HepG2 (cell line): ENCODE data around the gene PPFIA4. TPM values are rescaled to one million over a fixed set of nuclear protein-coding genes. Genes with fewer than 3 reads are reported as not detected.

Source experiments
- ATAC-seq: fragments of 200-7000 bp; cut with Tn5 transposase; 3 replicates; pipeline ENCODE4 v1.9.1; 2020; ENCODE audit warnings: mild to moderate bottlenecking, moderate library complexity
- BruUV-seq: library from RNA; stranded (reverse); fragments of 400-500 nt; replicated peaks from 2 replicates; lab custom pipeline; 2021; lab: Mats Ljungman, UMichigan
- CTCF ChIA-PET: fragments of 300-600 bp; formaldehyde crosslinking; extraction: SDS; loops from one replicate; lab custom pipeline; 2021; ENCODE audit warnings: low total read pairs, inconsistent platforms, low intra/inter-chr PET ratio; lab: Yijun Ruan, JAX
- POLR2A ChIA-PET: fragments of 350-600 bp; sonication (Branson Sonifier 250); formaldehyde crosslinking; loops from one replicate; lab custom pipeline; 2020; ENCODE audit warnings: antibody characterized with exemption, inconsistent platforms; lab: Yijun Ruan, JAX
- DNase-seq: peaks from one replicate; pipeline ENCODE4 v3.0.0-alpha.2; 2015; ENCODE audit warnings: low spot score
- FAIRE-seq: peaks from 3 replicates; lab custom pipeline; 2011; peaks lifted over from hg19 to GRCh38; lab: Jason Lieb, UNC
- H2AFZ ChIP-seq: one replicate; pipeline ENCODE4 v1.6.1; 2011; ENCODE audit warnings: low read length, inconsistent platforms
- H3K27ac ChIP-seq: fragments of 300-600 bp; 3 replicates; pipeline ENCODE4 v1.8.0; 2011; ENCODE audit warnings: mixed run types, mild to moderate bottlenecking, mixed read lengths, low read length, inconsistent platforms; ENCODE audit not compliant: insufficient read depth; ENCODE audit errors: extremely low read length
- H3K27me3 ChIP-seq, 2 experiments: fragments of 200-600 bp in 1 of 2; 2 replicates in 1 of 2; 3 replicates in 1 of 2; pipeline versions ENCODE4 v1.6.0 to v1.8.0; 2011; ENCODE audit warnings: low read length in 2 of 2, mild to moderate bottlenecking in 2 of 2, moderate library complexity in 2 of 2, inconsistent platforms in 1 of 2; ENCODE audit not compliant: insufficient read depth in 2 of 2, control insufficient read depth in 1 of 2
- H3K36me3 ChIP-seq, 2 experiments: fragments of 200-600 bp in 1 of 2; replicated peaks in 1 of 2; 2 replicates in 1 of 2; 3 replicates in 1 of 2; pipeline versions ENCODE4 v1.5.1 to v1.8.0; 2011; ENCODE audit warnings: low read length in 2 of 2, inconsistent platforms in 1 of 2; ENCODE audit not compliant: insufficient read depth in 2 of 2, control insufficient read depth in 1 of 2
- H3K4me1 ChIP-seq: 2 replicates; pipeline ENCODE4 v1.5.1; 2012; ENCODE audit warnings: low read length, inconsistent platforms; ENCODE audit not compliant: insufficient read depth
- H3K4me2 ChIP-seq: 2 replicates; pipeline ENCODE4 v1.6.0; 2011; ENCODE audit warnings: low read depth, low read length, inconsistent platforms
- H3K4me3 ChIP-seq, 3 experiments: fragments of 200-600 bp in 1 of 3; sonication (generic), shearing (Covaris generic) in 1 of 3; replicated peaks in 1 of 3; 2 replicates each; pipeline ENCODE4 v1.5.1; 2011 to 2016; ENCODE audit warnings: low read length in 3 of 3, inconsistent platforms in 2 of 3, low read depth in 2 of 3, mild to moderate bottlenecking in 2 of 3, control low read depth in 1 of 3, mixed read lengths in 1 of 3; ENCODE audit not compliant: insufficient read depth in 1 of 3
- H3K79me2 ChIP-seq: one replicate; pipeline ENCODE4 v1.6.1; 2011; ENCODE audit warnings: low read length, inconsistent platforms; ENCODE audit not compliant: insufficient read depth
- H3K9ac ChIP-seq: 2 replicates; pipeline ENCODE4 v1.6.0; 2011; ENCODE audit warnings: mild to moderate bottlenecking, low read depth, low read length, inconsistent platforms; ENCODE audit not compliant: insufficient read depth
- H3K9me3 ChIP-seq: 2 replicates; pipeline ENCODE4 v1.5.1; 2012; ENCODE audit warnings: mild to moderate bottlenecking, low read length
- H4K20me1 ChIP-seq: 2 replicates; pipeline ENCODE4 v1.6.0; 2011; ENCODE audit warnings: inconsistent platforms, mild to moderate bottlenecking, low read length, moderate library complexity; ENCODE audit not compliant: insufficient read depth
- HHEX ChIP-seq: IDR thresholded peaks from 2 replicates; pipeline ENCODE4 v1.6.1; 2016; ENCODE audit warnings: control low read depth
- HOXA3 ChIP-seq: sonication (generic); formaldehyde crosslinking; IDR thresholded peaks from 2 replicates; pipeline ENCODE4 v1.5.0; 2020; ENCODE audit warnings: missing genetic modification reagents
- MAFF ChIP-seq: IDR thresholded peaks from 2 replicates; pipeline ENCODE4 v1.6.1; 2011; ENCODE audit warnings: low read depth, low read length, improper control_type of control experiment
- NFE2L2 ChIP-seq: fragments of 150-350 bp; IDR thresholded peaks from 2 replicates; pipeline ENCODE4 v1.6.1; 2014; ENCODE audit warnings: low read length
- SRY ChIP-seq: sonication (generic); formaldehyde crosslinking; IDR thresholded peaks from 2 replicates; pipeline ENCODE4 v1.8.0; 2022; ENCODE audit warnings: mild to moderate bottlenecking, missing genetic modification reagents
- TBX3 ChIP-seq: fragments of 450-650 bp; IDR thresholded peaks from 2 replicates; pipeline ENCODE4 v1.6.1; 2017; ENCODE audit warnings: antibody characterized with exemption, mild to moderate bottlenecking, inconsistent platforms, borderline replicate concordance
- ZNF367 ChIP-seq: sonication (generic); formaldehyde crosslinking; IDR thresholded peaks from 2 replicates; pipeline ENCODE4 v1.4.0; 2020; ENCODE audit warnings: missing genetic modification reagents, borderline replicate concordance
- ZNF709 ChIP-seq: sonication (generic); formaldehyde crosslinking; IDR thresholded peaks from 2 replicates; pipeline ENCODE4 v1.5.0; 2020; ENCODE audit warnings: mild to moderate bottlenecking, missing genetic modification reagents
- ZNF724P ChIP-seq: sonication (generic); formaldehyde crosslinking; IDR thresholded peaks from 2 replicates; pipeline ENCODE4 v1.8.0; 2022; ENCODE audit warnings: missing genetic modification reagents, borderline replicate concordance
- ZSCAN20 ChIP-seq: sonication (generic); formaldehyde crosslinking; IDR thresholded peaks from 2 replicates; pipeline ENCODE4 v1.4.0; 2020; ENCODE audit warnings: missing genetic modification reagents, mild to moderate bottlenecking, borderline replicate concordance
- WGBS: methylation state at CpG from one replicate; pipeline ENCODE4 v1.1.6; 2017; ENCODE audit warnings: low lambda C conversion rate; 5-methylcytosine and 5-hydroxymethylcytosine counted together
- in situ Hi-C: cut with HindIII; loops from 2 replicates; pipeline ENCODE4 v1.10.0; 2017; ENCODE audit warnings: low pct_unique_long_range_greater_than_20kb; ENCODE audit not compliant: extremely low pct_ligation_motif_present
- intact Hi-C: fragments of 100-400 bp; cut with micrococcal nuclease; formaldehyde crosslinking; loops from one replicate; pipeline ENCODE4 v1.10.0; 2022; ENCODE audit not compliant: unreplicated experiment
- polyA plus RNA-seq, 8 experiments: library from polyadenylated mRNA; depleted of rRNA in 3 of 8; stranded (reverse) in 7 of 8; unstranded in 1 of 8; fragments of >200 nt; fragmentation: Illumina TruSeq in 4 of 8; extraction: Trizol in 4 of 8; gene quantifications; 2 replicates each; pipeline versions ENCODE4 v1.2.1 to v1.2.3, GENCODE V29; 2011 to 2016; ENCODE audit warnings: low read depth in 4 of 8, missing spikeins in 1 of 8, mixed read lengths in 1 of 8; ENCODE audit not compliant: insufficient read depth in 1 of 8
- total RNA-seq, 5 experiments: library from RNA; depleted of rRNA; stranded (reverse); fragments of >200 nt; fragmentation: Illumina TruSeq; extraction: Trizol; gene quantifications; 2 replicates each; pipeline ENCODE4 v1.2.3, GENCODE V29; 2016; ENCODE audit warnings: low read depth in 1 of 5
- TF ChIP-seq, protein P1 (sequence below): sonication (generic); formaldehyde crosslinking; conservative IDR thresholded peaks from 2 replicates; pipeline ENCODE4 v1.4.0; 2020; ENCODE audit warnings: missing genetic modification reagents
- TF ChIP-seq, protein P2 (sequence below): sonication (generic); formaldehyde crosslinking; IDR thresholded peaks from one replicate; pipeline ENCODE4 v1.5.1; 2020; ENCODE audit warnings: mild to moderate bottlenecking, missing genetic modification reagents; ENCODE audit errors: not compliant biosample characterization

PPFIA4 gene
- total and polyA plus RNA-seq, 2 of the 13 experiments (the other 11 are each of a cell fraction or from before 2014, with no cell fraction given): 6.4 TPM; not detected in 1

DNA sequence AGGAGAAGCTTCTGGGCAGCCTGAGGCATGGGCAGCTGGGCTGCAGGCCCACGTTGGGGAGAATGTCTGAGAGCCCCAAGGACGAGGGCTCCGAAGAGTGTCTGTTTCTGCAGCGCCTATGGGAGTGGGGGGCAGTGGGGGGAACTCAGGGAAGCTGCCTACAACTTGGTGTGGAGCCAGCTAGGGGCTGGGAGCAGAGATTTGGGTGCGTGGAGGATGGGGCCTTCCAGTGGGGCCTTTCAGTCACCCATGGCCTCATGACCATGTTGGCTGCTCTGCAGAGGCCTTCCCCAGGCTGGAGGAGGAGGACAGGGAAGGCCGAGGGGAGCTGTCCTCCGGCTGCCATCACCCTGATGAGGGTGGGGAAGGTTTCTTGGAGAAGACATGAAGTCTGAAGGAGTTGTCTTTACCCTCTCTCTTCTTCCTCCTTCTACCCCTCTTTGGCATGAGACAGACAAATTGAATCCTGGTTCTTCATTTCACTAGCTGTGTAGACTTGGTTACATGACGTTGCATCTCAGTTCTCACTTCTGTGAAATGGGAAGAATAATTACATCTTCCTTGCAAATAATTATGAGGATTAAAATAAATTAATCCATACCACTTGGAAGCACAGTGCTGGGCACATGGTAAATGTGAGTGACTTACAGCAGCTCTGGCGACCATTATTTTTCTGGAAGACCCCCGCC, 8.3 kb downstream of the PPFIA4 start:
- ChIA-PET CTCF (no interaction called here), POLR2A (no interaction called here)
- in situ Hi-C loops (loop anchor here (5.0 kb wide), 2 partner anchors 183 to 238 kb away; no protein-coding TSS in a partner anchor), intact Hi-C loops (loop anchor here (5.0 kb wide), 1 partner anchor 183 kb away; no protein-coding TSS in a partner anchor)
- ATAC-seq (no peak), DNase-seq (no peak)
- H3K4me3 ChIP-seq: no peak overlapping the region
- 16% methylated on average over 8 of the region's 10 CpGs for WGBS
- H3K79me2 ChIP-seq: no peaks in the 10 kb centered on the region
- no peak overlapping the region for H3K4me2 ChIP-seq
- peaks cover 2% of the 10 kb centered on the region; the same call in 1 of the 2 replicates for H4K20me1 ChIP-seq
- no peaks in the 10 kb centered on the region for H3K4me1 ChIP-seq
- no peak overlapping the region for H3K27ac ChIP-seq
- no peak for TF ChIP-seq NFE2L2
- TF ChIP-seq ZSCAN20 (CRISPR knock-in tag): no peak
- TF ChIP-seq ZNF367: no peak
- no peak for TF ChIP-seq ZNF724P (CRISPR knock-in tag)
- TF ChIP-seq, protein P1, sequence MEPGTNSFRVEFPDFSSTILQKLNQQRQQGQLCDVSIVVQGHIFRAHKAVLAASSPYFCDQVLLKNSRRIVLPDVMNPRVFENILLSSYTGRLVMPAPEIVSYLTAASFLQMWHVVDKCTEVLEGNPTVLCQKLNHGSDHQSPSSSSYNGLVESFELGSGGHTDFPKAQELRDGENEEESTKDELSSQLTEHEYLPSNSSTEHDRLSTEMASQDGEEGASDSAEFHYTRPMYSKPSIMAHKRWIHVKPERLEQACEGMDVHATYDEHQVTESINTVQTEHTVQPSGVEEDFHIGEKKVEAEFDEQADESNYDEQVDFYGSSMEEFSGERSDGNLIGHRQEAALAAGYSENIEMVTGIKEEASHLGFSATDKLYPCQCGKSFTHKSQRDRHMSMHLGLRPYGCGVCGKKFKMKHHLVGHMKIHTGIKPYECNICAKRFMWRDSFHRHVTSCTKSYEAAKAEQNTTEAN (CRISPR knock-in tag): no peak
- no peak for TF ChIP-seq HHEX (CRISPR knock-in tag)
- TF ChIP-seq MAFF: no peak
- no peak for TF ChIP-seq ZNF709 (CRISPR knock-in tag)
- no peak for TF ChIP-seq HOXA3 (CRISPR knock-in tag)
- TF ChIP-seq TBX3: no peak
- no peak for TF ChIP-seq SRY (CRISPR knock-in tag)
- TF ChIP-seq, protein P2, sequence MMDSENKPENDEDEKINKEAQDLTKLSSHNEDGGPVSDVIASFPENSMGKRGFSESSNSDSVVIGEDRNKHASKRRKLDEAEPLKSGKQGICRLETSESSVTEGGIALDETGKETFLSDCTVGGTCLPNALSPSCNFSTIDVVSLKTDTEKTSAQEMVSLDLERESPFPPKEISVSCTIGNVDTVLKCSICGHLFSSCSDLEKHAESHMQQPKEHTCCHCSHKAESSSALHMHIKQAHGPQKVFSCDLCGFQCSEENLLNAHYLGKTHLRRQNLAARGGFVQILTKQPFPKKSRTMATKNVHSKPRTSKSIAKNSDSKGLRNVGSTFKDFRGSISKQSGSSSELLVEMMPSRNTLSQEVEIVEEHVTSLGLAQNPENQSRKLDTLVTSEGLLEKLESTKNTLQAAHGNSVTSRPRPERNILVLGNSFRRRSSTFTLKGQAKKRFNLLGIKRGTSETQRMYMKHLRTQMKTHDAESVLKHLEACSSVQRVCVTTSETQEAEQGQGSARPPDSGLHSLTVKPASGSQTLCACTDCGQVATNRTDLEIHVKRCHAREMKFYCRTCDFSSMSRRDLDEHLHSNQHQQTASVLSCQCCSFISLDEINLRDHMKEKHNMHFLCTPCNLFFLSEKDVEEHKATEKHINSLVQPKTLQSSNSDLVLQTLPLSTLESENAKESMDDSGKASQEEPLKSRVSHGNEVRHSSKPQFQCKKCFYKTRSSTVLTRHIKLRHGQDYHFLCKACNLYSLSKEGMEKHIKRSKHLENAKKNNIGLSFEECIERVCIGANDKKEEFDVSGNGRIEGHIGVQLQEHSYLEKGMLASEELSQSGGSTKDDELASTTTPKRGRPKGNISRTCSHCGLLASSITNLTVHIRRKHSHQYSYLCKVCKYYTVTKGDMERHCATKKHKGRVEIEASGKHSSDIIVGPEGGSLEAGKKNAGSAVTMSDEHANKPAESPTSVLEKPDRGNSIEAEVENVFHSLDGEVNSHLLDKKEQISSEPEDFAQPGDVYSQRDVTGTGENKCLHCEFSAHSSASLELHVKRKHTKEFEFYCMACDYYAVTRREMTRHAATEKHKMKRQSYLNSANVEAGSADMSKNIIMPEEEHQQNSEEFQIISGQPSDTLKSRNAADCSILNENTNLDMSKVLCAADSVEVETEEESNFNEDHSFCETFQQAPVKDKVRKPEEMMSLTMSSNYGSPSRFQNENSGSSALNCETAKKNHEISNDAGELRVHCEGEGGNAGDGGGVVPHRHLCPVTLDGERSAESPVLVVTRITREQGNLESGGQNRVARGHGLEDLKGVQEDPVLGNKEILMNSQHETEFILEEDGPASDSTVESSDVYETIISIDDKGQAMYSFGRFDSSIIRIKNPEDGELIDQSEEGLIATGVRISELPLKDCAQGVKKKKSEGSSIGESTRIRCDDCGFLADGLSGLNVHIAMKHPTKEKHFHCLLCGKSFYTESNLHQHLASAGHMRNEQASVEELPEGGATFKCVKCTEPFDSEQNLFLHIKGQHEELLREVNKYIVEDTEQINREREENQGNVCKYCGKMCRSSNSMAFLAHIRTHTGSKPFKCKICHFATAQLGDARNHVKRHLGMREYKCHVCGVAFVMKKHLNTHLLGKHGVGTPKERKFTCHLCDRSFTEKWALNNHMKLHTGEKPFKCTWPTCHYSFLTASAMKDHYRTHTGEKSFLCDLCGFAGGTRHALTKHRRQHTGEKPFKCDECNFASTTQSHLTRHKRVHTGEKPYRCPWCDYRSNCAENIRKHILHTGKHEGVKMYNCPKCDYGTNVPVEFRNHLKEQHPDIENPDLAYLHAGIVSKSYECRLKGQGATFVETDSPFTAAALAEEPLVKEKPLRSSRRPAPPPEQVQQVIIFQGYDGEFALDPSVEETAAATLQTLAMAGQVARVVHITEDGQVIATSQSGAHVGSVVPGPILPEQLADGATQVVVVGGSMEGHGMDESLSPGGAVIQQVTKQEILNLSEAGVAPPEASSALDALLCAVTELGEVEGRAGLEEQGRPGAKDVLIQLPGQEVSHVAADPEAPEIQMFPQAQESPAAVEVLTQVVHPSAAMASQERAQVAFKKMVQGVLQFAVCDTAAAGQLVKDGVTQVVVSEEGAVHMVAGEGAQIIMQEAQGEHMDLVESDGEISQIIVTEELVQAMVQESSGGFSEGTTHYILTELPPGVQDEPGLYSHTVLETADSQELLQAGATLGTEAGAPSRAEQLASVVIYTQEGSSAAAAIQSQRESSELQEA (CRISPR knock-in tag): no peak
- TF ChIP-seq, all 625 proteins: peak for 0
- Histone ChIP-seq H3K9ac (no peak overlapping the region), H2AFZ (no peak overlapping the region), H3K9me3 (no peaks in the 10 kb centered on the region), H3K36me3 (no peaks in the 10 kb centered on the region), H3K27me3 (peaks cover 2 to 29% of the 10 kb centered on the region in 2 experiments; a peak in 3 of 5 replicates)
- BruUV-seq: no TSS peak
- FAIRE-seq: no peak
